Sigmoid colon (tissue), 7 donors: Measurements from ENCODE around the gene EML4. TPM values are rescaled to one million over a fixed set of nuclear protein-coding genes. Genes with fewer than 3 reads are reported as not detected.

ENCODE experiments used
- DNase-seq: peaks from one replicate; pipeline ENCODE4 v3.0.0-alpha.2; 2019
- H3K27ac ChIP-seq, 4 donors: fragments of 200-600 bp; sonication (generic); one replicate each; pipeline ENCODE4 v1.5.1; 2016 to 2019; ENCODE audit warnings: mild to moderate bottlenecking in 1 of 4
- H3K27me3 ChIP-seq, 3 donors: fragments of 200-600 bp; sonication (generic); one replicate each; pipeline ENCODE4 v1.5.1; 2019; ENCODE audit warnings: mild to moderate bottlenecking in 1 of 3
- H3K36me3 ChIP-seq, 4 donors: fragments of 200-600 bp; sonication (generic); one replicate each; pipeline ENCODE4 v1.5.1; 2016 to 2019
- H3K4me1 ChIP-seq, 4 donors: fragments of 200-600 bp; sonication (generic); one replicate each; pipeline ENCODE4 v1.5.1; 2017 to 2019
- H3K4me3 ChIP-seq, 4 donors: fragments of 200-600 bp; sonication (generic); one replicate each; pipeline ENCODE4 v1.5.1; 2017 to 2019; ENCODE audit warnings: mild to moderate bottlenecking in 2 of 4, moderate library complexity in 1 of 4
- H3K9me3 ChIP-seq, 4 donors: fragments of 200-600 bp in 3 of 4; sonication (generic) in 3 of 4; one replicate each; pipeline versions ENCODE4 v1.5.1 to v1.6.1; 2013 to 2019
- CTCF ChIP-seq, 4 experiments: fragments of 450-650 bp in 3 of 4; fragments of 200-600 bp in 1 of 4; IDR thresholded peaks; one replicate each; pipeline ENCODE4 v1.5.1; 2016 to 2019; ENCODE audit warnings: antibody characterized with exemption in 4 of 4, mild to moderate bottlenecking in 3 of 4, moderate library complexity in 2 of 4
- EP300 ChIP-seq, 4 donors: sonication (generic); formaldehyde crosslinking; IDR thresholded peaks; one replicate each; pipeline ENCODE4 v1.6.1; 2017; ENCODE audit warnings: antibody characterized with exemption in 4 of 4
- POLR2A ChIP-seq, 2 donors: fragments of 450-650 bp; IDR thresholded peaks; one replicate each; pipeline ENCODE4 v1.6.1; 2016; ENCODE audit warnings: antibody characterized with exemption in 2 of 2, mild to moderate bottlenecking in 2 of 2, moderate library complexity in 2 of 2
- POLR2AphosphoS5 ChIP-seq, 4 donors: sonication (generic); formaldehyde crosslinking; IDR thresholded peaks; one replicate each; pipeline ENCODE4 v1.6.1; 2017; ENCODE audit warnings: antibody characterized with exemption in 4 of 4
- whole genome bisulfite sequencing, 2 donors: extraction: QIAGEN DNeasy Blood & Tissue Kit; methylation state at CpG; one replicate each; pipeline ENCODE4 v1.1.7; 2013; 5-methylcytosine and 5-hydroxymethylcytosine counted together
- intact Hi-C: fragments of 100-400 bp; cut with DNase I; formaldehyde crosslinking; loops from one replicate; pipeline ENCODE4 v1.15.1; 2023
- polyA plus RNA-seq, 3 donors: library from polyadenylated mRNA; stranded (reverse); fragments of 200-250 nt; gene quantifications; one replicate each; pipeline ENCODE4 v1.2.3, GENCODE V29; 2013
- total RNA-seq, 4 donors: library from RNA; depleted of rRNA; stranded (reverse); fragments of >200 nt; gene quantifications; one replicate each; pipeline ENCODE4 v1.1.0, GENCODE V29; 2016
- donor health status: healthy with polysubstance abuse.
- donor health status: Bipolar disorder and iron deficiency.
- donor health status: healthy.

Gene EML4
- total and polyA plus RNA-seq, 7 donors: 16.1 to 27.8 (median 17.8) TPM

GRCh38 chr2:42186366-42186765, 17.2 kb downstream of the EML4 start:
- peaks cover 0 to 31% (median 12%) of the 10 kb centered on the region in 4 donors for H3K4me1 ChIP-seq
- H3K36me3 ChIP-seq: no peaks in the 10 kb centered on the region
- TF ChIP-seq EP300 (IDR thresholded peaks at IDR 0.05) (no peak), CTCF (IDR thresholded peaks at IDR 0.05) (no peak), POLR2AphosphoS5 (IDR thresholded peaks at IDR 0.05) (no peak), POLR2A (IDR thresholded peaks at IDR 0.05) (no peak)
- no peak for DNase-seq
- H3K27ac ChIP-seq: no peak overlapping the region
- no peak overlapping the region for H3K4me3 ChIP-seq
- WGBS, 2 donors: 75 to 94% methylated on average over 1 of the region's 1 CpG
- H3K27me3 ChIP-seq: no peaks in the 10 kb centered on the region
- no peaks in the 10 kb centered on the region for H3K9me3 ChIP-seq
- intact Hi-C loops: no loop called here

GRCh38 chr2:42186945-42187632, 17.9 kb downstream of the EML4 start:
- intact Hi-C loops: no loop called here
- Histone ChIP-seq H3K4me3 (no peak overlapping the region), H3K27ac (no peak overlapping the region), H3K9me3 (no peaks in the 10 kb centered on the region), H3K27me3 (no peaks in the 10 kb centered on the region), H3K4me1 (peaks cover 0 to 31% (median 12%) of the 10 kb centered on the region in 4 donors), H3K36me3 (no peaks in the 10 kb centered on the region)
- TF ChIP-seq EP300 (IDR thresholded peaks at IDR 0.05): no peak
- no peak for TF ChIP-seq POLR2AphosphoS5 (IDR thresholded peaks at IDR 0.05)
- TF ChIP-seq CTCF (IDR thresholded peaks at IDR 0.05): no peak
- TF ChIP-seq POLR2A (IDR thresholded peaks at IDR 0.05): no peak
- DNase-seq: no peak
- WGBS, 2 donors: 85 to 96% methylated on average over 8 of the region's 8 CpGs

GRCh38 chr2:42187886-42188285, 18.7 kb downstream of the EML4 start:
- Histone ChIP-seq H3K27me3 (no peaks in the 10 kb centered on the region), H3K36me3 (no peaks in the 10 kb centered on the region), H3K4me3 (no peak overlapping the region), H3K27ac (no peak overlapping the region), H3K9me3 (no peaks in the 10 kb centered on the region), H3K4me1 (peaks cover 0 to 28% (median 9%) of the 10 kb centered on the region in 4 donors)
- no peak for DNase-seq
- WGBS, 2 donors: 24 to 67% methylated on average over 3 of the region's 3 CpGs
- intact Hi-C loops: no loop called here
- no peak for TF ChIP-seq POLR2A (IDR thresholded peaks at IDR 0.05)

- H3K4me1 ChIP-seq: peaks cover 0 to 28% (median 14%) of the 10 kb centered on the region in 4 donors
- 82 to 90% methylated on average over 2 of the region's 2 CpGs for WGBS, 2 donors
- intact Hi-C loops: no loop called here
Measured at GRCh38 chr2:42189235-42189566, 20.0 kb downstream of the EML4 start.

GRCh38 chr2:42190191-42190590, 21.0 kb downstream of the EML4 start:
- Histone ChIP-seq H3K27ac (no peak overlapping the region), H3K4me3 (no peak overlapping the region), H3K4me1 (peaks cover 0 to 28% (median 14%) of the 10 kb centered on the region in 4 donors), H3K36me3 (no peaks in the 10 kb centered on the region), H3K27me3 (no peaks in the 10 kb centered on the region), H3K9me3 (no peaks in the 10 kb centered on the region)
- intact Hi-C loops: no loop called here
- TF ChIP-seq CTCF (IDR thresholded peaks at IDR 0.05) (no peak), POLR2A (IDR thresholded peaks at IDR 0.05) (no peak), POLR2AphosphoS5 (IDR thresholded peaks at IDR 0.05) (no peak), EP300 (IDR thresholded peaks at IDR 0.05) (no peak)
- WGBS, 2 donors: 71 to 85% methylated on average over 2 of the region's 2 CpGs
- DNase-seq: no peak

More at GRCh38 chr2:42189235-42189566, 20.0 kb downstream of the EML4 start:
- Histone ChIP-seq H3K9me3 (no peaks in the 10 kb centered on the region), H3K4me3 (no peak overlapping the region), H3K36me3 (no peaks in the 10 kb centered on the region), H3K27ac (no peak overlapping the region), H3K27me3 (no peaks in the 10 kb centered on the region)
- TF ChIP-seq POLR2A (IDR thresholded peaks at IDR 0.05) (no peak), CTCF (IDR thresholded peaks at IDR 0.05) (no peak), POLR2AphosphoS5 (IDR thresholded peaks at IDR 0.05) (no peak), EP300 (IDR thresholded peaks at IDR 0.05) (no peak)
- DNase-seq: no peak
